Spinal cord (tissue), 10 donors: Measurements from ENCODE around the gene YES1. TPM values are rescaled to one million over a fixed set of nuclear protein-coding genes. Genes with fewer than 3 reads are reported as not detected.
A peak's percentile ranks its signal among the peaks of the same experiment; 100 is the strongest.
"Not testable (repeated sequence)": the region's sequence is repeated elsewhere in the genome, so short reads cannot be mapped to it uniquely, and the experiment has no call there.

Source experiments
- DNase-seq, 6 donors: peaks; one replicate each; pipeline versions ENCODE4 v3.0.0 to v3.0.0-alpha.2; 2013 to 2015; ENCODE audit warnings: low spot score in 6 of 6, low read depth in 4 of 6
- H3K27ac ChIP-seq: one replicate; pipeline ENCODE4 v1.5.1; 2013; ENCODE audit warnings: low read depth, low read length, control low read depth
- H3K27me3 ChIP-seq: one replicate; pipeline ENCODE4 v1.6.1; 2013; ENCODE audit warnings: low read length; ENCODE audit not compliant: control insufficient read depth, insufficient read depth
- H3K36me3 ChIP-seq: one replicate; pipeline ENCODE4 v1.6.1; 2013; ENCODE audit warnings: low read length; ENCODE audit not compliant: control insufficient read depth, insufficient read depth
- H3K4me1 ChIP-seq: one replicate; pipeline ENCODE4 v1.6.1; 2013; ENCODE audit warnings: low read length; ENCODE audit not compliant: control insufficient read depth, insufficient read depth
- H3K4me3 ChIP-seq: one replicate; pipeline ENCODE4 v1.5.1; 2013; ENCODE audit warnings: low read depth, low read length, control low read depth
- H3K9me3 ChIP-seq: one replicate; pipeline ENCODE4 v1.6.1; 2013; ENCODE audit warnings: low read length; ENCODE audit not compliant: control insufficient read depth, insufficient read depth
- WGBS: methylation state at CpG from one replicate; pipeline ENCODE4 v1.1.5; 2013; ENCODE audit warnings: missing lambda C conversion rate; ENCODE audit not compliant: insufficient coverage; 5-methylcytosine and 5-hydroxymethylcytosine counted together
- polyA plus RNA-seq, 2 donors: library from polyadenylated mRNA; unstranded; fragments of 120-200 nt; gene quantifications; one replicate each; pipeline ENCODE4 v1.2.1, GENCODE V29; 2013; ENCODE audit not compliant: insufficient read length in 2 of 2
- total RNA-seq, 2 donors: library from RNA; depleted of rRNA in 1 of 2; stranded (reverse); fragments of 120-200 nt in 1 of 2; fragments of >200 nt in 1 of 2; gene quantifications; one replicate each; pipeline versions ENCODE4 v1.2.3 to v1.2.4, GENCODE V29; 2013 to 2014
- donor health status: healthy.

The YES1 gene
- total and polyA plus RNA-seq, 4 donors = 41.7 to 66.6 (median 58.6) TPM

GRCh38 chr18:773980-774624, 37.9 kb downstream of the YES1 start:
- no peaks in the 10 kb centered on the region for H3K27me3 ChIP-seq
- no peaks in the 10 kb centered on the region for H3K36me3 ChIP-seq
- no peaks in the 10 kb centered on the region for H3K4me1 ChIP-seq
- H3K9me3 ChIP-seq = no peaks in the 10 kb centered on the region
- WGBS = 94% methylated on average over 14 of the region's 14 CpGs
- H3K27ac ChIP-seq = no peak overlapping the region
- no peak for DNase-seq
- H3K4me3 ChIP-seq = no peak overlapping the region

- Histone ChIP-seq H3K4me1 (no peaks in the 10 kb centered on the region), H3K36me3 (no peaks in the 10 kb centered on the region), H3K27ac (no peak overlapping the region), H3K4me3 (no peak overlapping the region), H3K9me3 (no peaks in the 10 kb centered on the region), H3K27me3 (no peaks in the 10 kb centered on the region)
- no peak for DNase-seq
Measured at GRCh38 chr18:770583-770961, 41.5 kb downstream of the YES1 start.

- Histone ChIP-seq H3K27me3 (no peaks in the 10 kb centered on the region), H3K4me3 (no peak overlapping the region), H3K27ac (no peak overlapping the region), H3K4me1 (no peaks in the 10 kb centered on the region), H3K9me3 (no peaks in the 10 kb centered on the region), H3K36me3 (no peaks in the 10 kb centered on the region)
- 100% methylated on average over 1 of the region's 1 CpG for WGBS
- DNase-seq = peak in 1 of 6 donors; percentile 56
Measured at GRCh38 chr18:767961-768360, 44.1 kb downstream of the YES1 start.

- Histone ChIP-seq H3K4me3 (no peak overlapping the region), H3K27me3 (no peaks in the 10 kb centered on the region), H3K36me3 (no peaks in the 10 kb centered on the region), H3K27ac (no peak overlapping the region), H3K4me1 (no peaks in the 10 kb centered on the region), H3K9me3 (no peaks in the 10 kb centered on the region)
- 100% methylated on average over 6 of the region's 12 CpGs for WGBS
- DNase-seq = no peak
Measured at GRCh38 chr18:767084-767882, 44.8 kb downstream of the YES1 start.

GRCh38 chr18:766550-766860, 45.5 kb downstream of the YES1 start:
- WGBS = no CpG with 5 or more reads among the region's 1 CpG
- no peaks in the 10 kb centered on the region for H3K4me1 ChIP-seq
- no peak overlapping the region for H3K27ac ChIP-seq
- H3K4me3 ChIP-seq = no peak overlapping the region
- DNase-seq = no peak
- no peaks in the 10 kb centered on the region for H3K9me3 ChIP-seq
- H3K27me3 ChIP-seq = no peaks in the 10 kb centered on the region
- no peaks in the 10 kb centered on the region for H3K36me3 ChIP-seq

GRCh38 chr18:765764-766549, 46.1 kb downstream of the YES1 start:
- Histone ChIP-seq H3K4me1 (no peaks in the 10 kb centered on the region), H3K27ac (no peak overlapping the region), H3K4me3 (no peak overlapping the region), H3K36me3 (no peaks in the 10 kb centered on the region), H3K9me3 (no peaks in the 10 kb centered on the region), H3K27me3 (no peaks in the 10 kb centered on the region)
- no CpG with 5 or more reads among the region's 7 CpGs for WGBS
- DNase-seq = no peak

- not testable (repeated sequence) for H3K4me1 ChIP-seq, H3K27me3 ChIP-seq, DNase-seq, H3K36me3 ChIP-seq, H3K4me3 ChIP-seq, H3K27ac ChIP-seq, H3K9me3 ChIP-seq
- 100% methylated on average over 1 of the region's 4 CpGs for WGBS
Measured at GRCh38 chr18:759864-760263, 52.2 kb downstream of the YES1 start.

GRCh38 chr18:755506-755905, 56.5 kb downstream of the YES1 start:
- H3K27ac ChIP-seq = no peak overlapping the region
- H3K4me3 ChIP-seq = no peak overlapping the region
- 100% methylated on average over 1 of the region's 2 CpGs for WGBS
- peaks cover 2% of the 10 kb centered on the region for H3K36me3 ChIP-seq
- no peaks in the 10 kb centered on the region for H3K9me3 ChIP-seq
- H3K4me1 ChIP-seq = no peaks in the 10 kb centered on the region
- H3K27me3 ChIP-seq = no peaks in the 10 kb centered on the region
- no peak for DNase-seq

- DNase-seq = no peak
- Histone ChIP-seq H3K4me1 (no peaks in the 10 kb centered on the region), H3K36me3 (peaks cover 2% of the 10 kb centered on the region), H3K4me3 (no peak overlapping the region), H3K27me3 (no peaks in the 10 kb centered on the region), H3K27ac (no peak overlapping the region), H3K9me3 (no peaks in the 10 kb centered on the region)
- 100% methylated on average over 1 of the region's 1 CpG for WGBS
Measured at GRCh38 chr18:754656-755055, 57.4 kb downstream of the YES1 start.
